AG20443 (cell line): ENCODE data around the gene ALG6.
"Not testable (repeated sequence)": the region's sequence is repeated elsewhere in the genome, so short reads cannot be mapped to it uniquely, and the experiment has no call there.

Source experiments
- DNase-seq: peaks from one replicate; pipeline ENCODE4 v3.0.0; 2012; ENCODE audit warnings: low spot score, mixed read lengths

The ALG6 gene

DNA sequence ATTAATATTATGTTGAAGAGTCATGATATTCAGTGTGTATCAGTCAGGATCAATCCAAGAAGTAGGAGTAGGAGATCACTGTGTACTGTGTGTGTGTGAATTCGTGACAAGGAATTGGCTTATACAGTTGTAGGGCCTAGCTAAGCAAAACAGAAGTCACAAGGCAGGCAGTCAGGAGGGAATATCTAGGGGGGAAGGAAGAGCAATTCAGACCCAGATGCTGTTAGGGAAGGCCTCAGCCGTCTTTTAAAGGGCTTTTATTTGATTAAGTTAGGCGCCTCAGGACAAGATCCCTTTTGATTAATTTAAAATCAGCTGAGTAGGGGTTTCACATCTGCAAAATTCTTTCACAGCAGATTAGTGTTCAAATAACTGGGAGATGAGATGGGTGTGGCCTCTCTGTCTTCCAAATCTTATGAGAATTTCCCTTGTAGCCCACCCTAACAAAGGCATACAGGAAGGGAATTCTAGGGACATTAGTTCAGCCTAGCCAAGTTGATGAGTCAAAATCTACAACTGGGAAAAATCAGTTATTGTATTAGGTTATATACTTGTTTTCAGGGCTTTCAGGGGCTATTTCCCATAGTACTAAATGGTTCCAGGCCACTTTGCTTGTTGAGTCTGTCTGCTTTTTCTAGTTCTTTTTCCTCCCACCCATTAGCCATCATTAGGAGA, 47.4 kb downstream of the ALG6 start:
- DNase-seq = no peak

DNA sequence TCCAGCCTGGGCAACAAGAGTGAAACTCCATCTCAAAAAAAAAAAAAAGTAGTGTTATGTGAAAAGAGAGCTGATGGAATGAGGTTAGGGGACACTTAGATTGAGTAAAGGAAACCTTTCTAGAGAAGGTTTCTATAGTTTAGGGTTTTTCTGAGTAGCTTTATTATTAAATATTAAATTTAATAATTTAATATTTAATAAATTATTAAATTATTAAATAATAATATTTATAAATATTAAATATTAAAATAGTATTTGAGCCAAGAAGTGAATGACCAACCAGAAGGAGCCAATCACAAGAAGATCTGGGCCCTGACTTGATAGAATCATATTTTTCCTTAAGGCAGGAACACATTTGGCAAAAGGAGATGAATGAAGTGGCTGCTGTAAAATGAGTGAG, 50.7 kb downstream of the ALG6 start:
- DNase-seq = no peak

GRCh38 chr1:63420746-63421145, 53.3 kb downstream of the ALG6 start:
- DNase-seq = not testable (repeated sequence)

DNA sequence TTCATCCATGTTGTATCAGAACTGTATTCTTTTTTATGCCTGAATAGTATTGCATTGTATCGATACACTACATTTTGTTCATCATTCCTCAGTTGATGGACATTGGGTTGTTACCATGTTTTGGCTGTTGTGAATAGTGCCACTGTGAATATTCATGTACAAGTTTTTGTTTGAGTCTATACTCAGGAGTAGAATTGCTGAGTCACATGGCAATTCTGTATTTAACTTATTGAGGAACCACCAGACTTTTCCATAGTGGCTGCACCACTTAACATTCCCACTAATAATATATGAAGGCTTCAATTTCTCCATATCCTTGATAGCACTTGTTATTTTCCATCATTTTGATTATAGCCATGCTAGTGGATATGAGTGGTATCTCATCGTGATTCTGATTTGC, 56.2 kb downstream of the ALG6 start:
- no peak for DNase-seq

GRCh38 chr1:63428815-63429214, 61.4 kb downstream of the ALG6 start:
- DNase-seq = no peak

DNA sequence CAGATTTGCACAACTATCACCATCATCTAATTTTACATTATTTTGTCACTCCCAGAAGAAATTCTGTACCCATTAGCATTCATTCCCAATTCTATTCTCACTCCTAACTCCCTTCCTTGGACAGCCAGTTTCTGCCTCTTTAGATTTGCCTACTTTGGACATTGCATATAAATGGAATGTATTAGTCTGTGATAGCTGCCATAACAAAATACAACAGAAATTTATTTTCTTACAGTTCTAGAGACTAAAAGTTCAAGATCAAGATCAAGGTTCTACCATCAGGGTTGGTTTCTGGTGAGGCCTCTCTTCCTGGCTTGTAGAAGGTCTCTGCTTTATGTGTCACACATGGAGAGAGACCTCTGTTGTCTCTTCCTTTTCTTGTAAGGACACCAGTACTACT, 61.9 kb downstream of the ALG6 start:
- no peak for DNase-seq

- DNase-seq = no peak
These were observed 67.7 kb downstream of the ALG6 start for GRCh38 chr1:63435161-63435560.

- no peak for DNase-seq
These were observed 74.7 kb downstream of the ALG6 start for GRCh38 chr1:63442141-63442475.

DNA sequence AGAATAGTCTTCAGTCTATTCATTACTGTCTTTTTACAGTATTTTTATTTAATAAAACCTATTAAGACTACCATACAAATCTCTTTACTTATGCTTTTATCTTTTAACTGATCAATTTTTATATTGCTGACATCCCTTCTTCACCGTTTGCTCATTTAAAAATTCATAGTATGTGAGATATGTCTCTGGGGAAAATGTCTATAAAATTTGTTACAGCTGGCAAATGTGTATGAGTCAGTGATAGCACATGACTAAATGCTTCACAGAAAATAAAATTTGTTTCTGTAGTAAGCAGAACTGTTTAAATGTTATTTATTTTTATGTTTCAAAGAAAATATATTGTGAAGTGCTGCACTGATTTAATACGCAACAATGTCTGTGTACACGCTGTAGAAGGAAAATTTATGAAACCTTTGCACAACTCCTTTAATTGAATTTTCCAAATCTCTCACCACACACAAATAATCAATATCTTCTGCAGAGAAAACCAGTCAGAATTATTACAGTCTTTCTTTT, 81.4 kb downstream of the ALG6 start:
- peak; percentile 18 for DNase-seq

GRCh38 chr1:63450416-63450815, 83.0 kb downstream of the ALG6 start:
- DNase-seq = no peak

DNA sequence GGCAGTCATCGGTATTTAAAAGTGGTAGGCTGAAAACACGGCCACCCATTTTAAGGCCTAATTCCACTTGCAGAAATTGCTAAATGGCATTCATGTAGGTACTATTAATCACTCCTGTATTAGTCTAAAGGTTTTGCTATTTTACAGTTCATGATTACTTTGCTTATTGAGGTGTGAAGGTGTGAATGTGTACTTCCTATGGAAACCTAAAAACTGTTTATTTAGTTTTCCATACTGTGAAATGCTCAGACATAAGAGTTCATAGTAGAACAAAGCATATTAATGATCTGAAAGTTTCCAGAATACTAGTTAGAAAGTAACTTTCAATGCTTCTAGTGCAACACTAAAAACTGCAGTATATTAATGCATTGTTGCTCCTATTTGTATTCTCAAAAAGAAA, 85.8 kb downstream of the ALG6 start:
- no peak for DNase-seq

DNA sequence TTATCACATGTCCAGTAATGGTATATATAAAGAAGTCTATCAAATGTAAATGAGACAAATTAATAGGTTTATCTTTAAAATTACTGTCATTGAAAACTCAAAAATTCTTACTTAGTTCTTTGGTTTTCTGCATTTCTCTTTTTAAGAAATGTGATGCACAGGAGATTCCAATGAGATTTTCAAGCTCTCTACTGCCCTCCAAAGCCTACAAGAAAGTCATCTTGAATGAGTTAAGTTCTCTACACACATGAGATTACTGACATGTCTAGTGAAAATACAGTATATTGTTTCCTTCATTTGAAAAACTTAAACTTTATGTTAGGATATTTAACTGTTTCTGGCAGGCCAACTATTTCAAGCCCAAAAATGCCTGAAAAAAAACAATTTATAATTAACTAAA, 86.8 kb downstream of the ALG6 start:
- DNase-seq = no peak

DNA sequence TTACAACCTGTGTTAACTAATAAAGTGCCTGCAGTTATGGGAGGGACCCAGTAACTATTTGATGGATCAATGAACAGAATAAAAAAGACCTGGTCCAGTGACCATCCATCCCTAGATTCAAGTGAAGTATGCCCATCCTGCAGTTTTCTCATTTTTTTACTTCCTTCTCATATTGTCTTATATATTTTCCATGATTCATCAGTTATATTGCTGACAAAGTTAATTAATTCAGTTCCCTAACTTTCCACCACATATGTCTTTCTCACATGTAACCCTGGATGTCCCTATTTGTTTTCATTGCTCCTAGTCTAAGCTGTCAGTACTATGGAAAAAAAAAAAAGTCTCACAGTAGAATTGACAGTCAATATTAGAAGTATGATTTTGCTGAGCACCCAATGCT, 91.3 kb downstream of the ALG6 start:
- DNase-seq = no peak

GRCh38 chr1:63461661-63462230, 94.3 kb downstream of the ALG6 start:
- DNase-seq = no peak

GRCh38 chr1:63463248-63463647, 95.8 kb downstream of the ALG6 start:
- DNase-seq = no peak

DNA sequence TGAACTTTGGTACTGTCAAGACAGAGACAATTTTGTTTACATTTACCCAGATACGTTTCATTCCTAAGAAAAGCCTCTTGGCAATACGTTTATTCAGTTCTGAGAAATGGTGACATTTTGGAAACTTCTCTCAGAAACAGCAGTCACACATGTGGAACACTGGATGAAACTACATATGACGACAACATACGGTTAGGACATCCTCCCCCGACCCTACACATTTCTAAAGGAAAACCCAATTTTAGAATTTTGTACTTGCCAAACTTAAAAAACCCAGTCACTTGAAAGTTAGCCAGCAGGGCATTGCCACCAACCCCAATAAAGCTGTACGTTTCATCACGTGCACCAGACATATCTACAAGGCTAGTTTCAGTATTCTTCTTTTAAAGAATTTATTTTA, 98.8 kb downstream of the ALG6 start:
- no peak for DNase-seq

DNA sequence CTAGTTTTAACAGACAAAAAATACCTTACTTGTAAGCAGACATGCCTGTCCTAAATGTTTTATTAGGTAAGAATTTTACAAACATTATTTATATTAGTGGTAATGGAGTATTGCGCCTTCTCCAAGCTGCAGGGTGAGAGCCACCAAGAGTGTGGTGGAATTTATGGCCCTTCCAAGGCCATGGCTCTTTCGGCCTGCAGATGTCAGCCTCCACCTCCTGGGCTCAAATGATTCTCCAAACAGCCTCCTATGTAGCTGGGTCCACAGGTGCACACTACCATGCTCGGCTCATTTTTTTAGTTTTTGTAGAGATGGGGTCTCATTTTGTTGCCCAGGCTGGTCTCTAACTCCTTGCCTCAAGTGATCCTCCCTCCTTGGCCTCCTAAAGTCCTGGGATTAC, 99.3 kb downstream of the ALG6 start:
- DNase-seq = no peak

GRCh38 chr1:63468683-63469082, 101.3 kb downstream of the ALG6 start:
- not testable (repeated sequence) for DNase-seq

DNA sequence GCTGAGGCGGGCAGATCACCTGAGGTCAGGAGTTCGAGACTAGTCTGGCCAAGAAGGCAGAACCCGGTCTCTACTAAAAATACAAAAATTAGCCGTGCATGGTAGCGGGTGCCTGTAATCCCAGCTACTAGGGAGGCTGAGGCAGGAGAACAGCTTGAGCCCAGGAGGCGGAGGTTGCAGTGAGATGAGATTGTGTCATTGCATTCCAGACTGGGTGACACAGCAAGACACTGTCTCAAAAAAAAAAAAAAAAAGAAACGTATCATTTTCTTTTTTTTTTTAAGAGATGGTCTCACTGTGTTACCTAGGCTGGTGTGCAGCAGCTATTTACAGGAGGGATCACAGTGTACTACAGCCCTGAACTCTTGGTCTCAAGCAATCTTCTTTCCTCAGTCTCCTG, 108.3 kb downstream of the ALG6 start:
- no peak for DNase-seq

DNA sequence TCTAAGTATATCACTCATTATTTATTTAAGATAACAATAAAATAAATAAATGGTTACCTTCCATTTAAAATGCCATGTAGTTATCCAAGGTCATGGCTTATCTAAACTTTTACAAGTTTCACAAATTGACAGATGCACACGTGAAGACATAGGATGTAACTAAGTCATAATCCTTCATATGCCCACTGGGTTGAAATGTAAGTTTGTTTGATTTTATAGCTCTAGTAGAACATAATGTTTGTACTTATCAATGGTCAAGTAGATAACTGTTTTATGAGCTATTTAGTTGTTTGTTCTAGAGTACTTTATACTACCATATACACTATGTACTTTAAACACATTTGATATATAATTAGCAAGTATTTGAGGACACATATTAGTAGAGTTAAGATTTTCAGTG, 112.6 kb downstream of the ALG6 start:
- DNase-seq = no peak

GRCh38 chr1:63486629-63487028, 119.2 kb downstream of the ALG6 start:
- DNase-seq = no peak

GRCh38 chr1:63487336-63488065, 120.1 kb downstream of the ALG6 start:
- DNase-seq = no peak
